Measurements from ENCODE around the gene PIP. TPM values are rescaled to one million over a fixed set of nuclear protein-coding genes. Genes with fewer than 3 reads are reported as not detected.
"Not testable (repeated sequence)": the region's sequence is repeated elsewhere in the genome, so short reads cannot be mapped to it uniquely, and the experiment has no call there.

PIP gene
- total and polyA plus RNA-seq, 4 donors, result not detected

DNA sequence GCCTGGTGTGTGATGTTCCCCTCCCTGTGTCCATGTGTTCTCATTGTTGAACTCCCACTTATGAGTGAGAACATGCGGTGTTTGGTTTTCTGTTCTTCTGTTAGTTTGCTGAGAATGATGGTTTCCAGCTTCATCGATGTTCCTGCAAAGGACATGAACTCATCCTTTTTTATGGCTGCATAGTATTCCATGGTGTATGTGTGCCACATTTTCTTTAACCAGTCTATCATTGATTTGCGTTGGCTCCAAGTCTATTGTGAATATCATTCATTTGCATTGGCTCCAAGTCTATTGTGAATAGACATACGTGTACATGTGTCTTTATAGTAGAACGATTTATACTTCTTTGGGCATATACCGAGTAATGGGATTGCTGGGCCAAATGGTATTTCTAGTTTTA, 18.8 kb downstream of the PIP start:
- H3K36me3 ChIP-seq (ENCODE audit: control insufficient read depth in 1 of 2, insufficient read depth in 2 of 2, low read length in 1 of 2); DNase-seq; intact Hi-C loops (cut with DNase I); H3K4me3 ChIP-seq (ENCODE audit: low read length in 2 of 2); ATAC-seq (ENCODE audit: low FRiP score); H3K27me3 ChIP-seq (ENCODE audit: control insufficient read depth in 1 of 2, insufficient read depth in 2 of 2, low read length in 1 of 2); H3K4me1 ChIP-seq (ENCODE audit: control insufficient read depth in 1 of 2, insufficient read depth in 2 of 2, low read length in 2 of 2); H3K9me3 ChIP-seq (ENCODE audit: control insufficient read depth, low read length); H3K27ac ChIP-seq (ENCODE audit: low read depth in 1 of 2, low read length in 2 of 2): not testable (repeated sequence)
- WGBS, 2 donors, result 95 to 96% methylated on average over 6 of the region's 6 CpGs

DNA sequence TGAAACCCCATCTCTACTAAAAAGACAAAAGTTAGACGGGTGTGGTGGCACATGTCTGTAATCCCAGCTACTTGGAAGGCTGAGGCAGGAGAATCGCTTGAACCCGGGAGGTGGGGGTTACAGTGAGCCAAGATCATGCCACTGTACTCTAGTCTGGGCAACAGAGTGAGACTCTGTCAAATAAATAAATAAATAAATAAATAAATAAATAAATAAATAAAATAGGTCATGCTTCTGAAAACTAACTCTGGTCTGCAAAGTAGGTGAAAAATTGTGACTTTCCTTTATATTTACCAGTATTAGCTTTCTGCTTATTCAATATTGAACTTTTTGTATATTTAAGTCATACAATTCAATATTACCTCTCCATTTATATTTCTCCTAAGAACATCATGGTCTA, 26.7 kb downstream of the PIP start:
- H3K4me3 ChIP-seq (ENCODE audit: low read length in 2 of 2); H3K27ac ChIP-seq (ENCODE audit: low read depth in 1 of 2, low read length in 2 of 2); H3K36me3 ChIP-seq (ENCODE audit: control insufficient read depth in 1 of 2, insufficient read depth in 2 of 2, low read length in 1 of 2); DNase-seq; H3K27me3 ChIP-seq (ENCODE audit: control insufficient read depth in 1 of 2, insufficient read depth in 2 of 2, low read length in 1 of 2); intact Hi-C loops (cut with DNase I); H3K9me3 ChIP-seq (ENCODE audit: control insufficient read depth, low read length); ATAC-seq (ENCODE audit: low FRiP score); H3K4me1 ChIP-seq (ENCODE audit: control insufficient read depth in 1 of 2, insufficient read depth in 2 of 2, low read length in 2 of 2): not testable (repeated sequence)
- WGBS, 2 donors, result 92 to 94% methylated on average over 3 of the region's 3 CpGs

DNA sequence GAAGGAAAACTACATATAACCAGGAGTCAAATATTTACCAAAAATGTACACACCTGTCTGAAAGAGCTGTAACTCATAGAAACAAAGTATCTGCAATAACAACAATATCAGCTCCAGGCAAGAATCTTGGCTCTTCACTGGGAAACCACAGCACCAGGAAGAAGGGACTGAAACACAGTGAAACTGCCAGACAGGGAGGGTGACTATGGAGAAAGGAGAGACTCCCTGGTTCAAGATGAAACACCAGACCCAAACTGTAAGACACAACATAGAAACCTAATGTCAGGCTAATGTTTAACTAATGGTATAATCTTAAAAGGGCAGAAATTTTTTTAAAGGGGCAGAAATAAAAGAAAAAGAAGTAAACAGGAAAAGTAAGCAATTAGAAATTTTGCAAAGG, 39.8 kb downstream of the PIP start:
- Histone ChIP-seq H3K4me1 (ENCODE audit: control insufficient read depth in 1 of 2, insufficient read depth in 2 of 2, low read length in 2 of 2) (no peaks in the 10 kb centered on the region), H3K9me3 (ENCODE audit: control insufficient read depth, low read length) (peaks cover 2% of the 10 kb centered on the region), H3K27ac (ENCODE audit: low read depth in 1 of 2, low read length in 2 of 2) (no peak overlapping the region), H3K36me3 (ENCODE audit: control insufficient read depth in 1 of 2, insufficient read depth in 2 of 2, low read length in 1 of 2) (no peaks in the 10 kb centered on the region), H3K4me3 (ENCODE audit: low read length in 2 of 2) (no peak overlapping the region), H3K27me3 (ENCODE audit: control insufficient read depth in 1 of 2, insufficient read depth in 2 of 2, low read length in 1 of 2) (no peaks in the 10 kb centered on the region)
- intact Hi-C loops (cut with DNase I), result no loop called here
- DNase-seq, result no peak
- no peak for ATAC-seq (ENCODE audit: low FRiP score)

DNA sequence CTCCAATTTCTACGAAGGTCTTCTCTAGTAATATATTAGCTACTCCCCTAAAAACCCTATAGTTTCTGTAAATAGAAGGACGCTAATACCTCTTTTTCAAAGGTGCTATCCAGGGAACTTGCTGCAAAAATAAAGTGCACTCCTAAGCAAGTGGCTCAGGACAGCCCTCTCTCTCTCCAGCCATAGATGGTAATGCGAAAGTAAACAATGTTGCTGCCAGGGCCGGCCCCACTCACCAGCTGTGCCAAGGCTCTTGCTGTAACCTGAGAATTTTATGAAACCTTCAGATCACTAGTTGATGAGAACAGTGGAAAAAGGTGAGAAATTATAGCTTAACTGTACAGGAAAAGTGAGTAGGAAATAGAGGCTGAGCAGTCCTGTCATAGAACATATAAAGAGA, 40.5 kb downstream of the PIP start:
- Histone ChIP-seq H3K9me3 (ENCODE audit: control insufficient read depth, low read length) (peaks cover 2% of the 10 kb centered on the region), H3K4me3 (ENCODE audit: low read length in 2 of 2) (no peak overlapping the region), H3K27ac (ENCODE audit: low read depth in 1 of 2, low read length in 2 of 2) (no peak overlapping the region), H3K27me3 (ENCODE audit: control insufficient read depth in 1 of 2, insufficient read depth in 2 of 2, low read length in 1 of 2) (no peaks in the 10 kb centered on the region), H3K36me3 (ENCODE audit: control insufficient read depth in 1 of 2, insufficient read depth in 2 of 2, low read length in 1 of 2) (no peaks in the 10 kb centered on the region), H3K4me1 (ENCODE audit: control insufficient read depth in 1 of 2, insufficient read depth in 2 of 2, low read length in 2 of 2) (no peaks in the 10 kb centered on the region)
- WGBS, 2 donors, result 18 to 24% methylated on average over 4 of the region's 4 CpGs
- intact Hi-C loops (cut with DNase I), result no loop called here
- peak in 1 of 2 donors; percentile 73 for DNase-seq
- no peak for ATAC-seq (ENCODE audit: low FRiP score)

DNA sequence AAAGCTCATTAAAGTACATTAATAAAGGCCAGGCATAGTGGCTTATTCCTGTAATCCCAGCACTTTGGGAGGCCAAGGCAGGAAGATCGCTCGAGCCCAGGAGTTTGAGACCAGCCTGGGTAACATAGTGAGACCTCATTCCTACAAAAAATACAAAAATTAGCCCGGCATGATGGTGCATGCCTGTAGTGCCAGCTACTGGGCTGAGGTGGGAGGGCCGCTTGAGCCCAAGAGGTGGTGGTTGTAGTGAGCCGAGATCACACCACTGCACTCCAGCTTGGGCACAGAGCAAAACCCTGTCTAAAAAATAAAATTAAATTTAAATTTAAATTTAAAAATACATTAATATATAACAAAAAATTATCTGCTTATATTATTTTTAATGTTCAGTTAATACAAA, 44.3 kb downstream of the PIP start:
- Histone ChIP-seq H3K27ac (ENCODE audit: low read depth in 1 of 2, low read length in 2 of 2) (no peak overlapping the region), H3K36me3 (ENCODE audit: control insufficient read depth in 1 of 2, insufficient read depth in 2 of 2, low read length in 1 of 2) (no peaks in the 10 kb centered on the region), H3K27me3 (ENCODE audit: control insufficient read depth in 1 of 2, insufficient read depth in 2 of 2, low read length in 1 of 2) (no peaks in the 10 kb centered on the region), H3K9me3 (ENCODE audit: control insufficient read depth, low read length) (peaks cover 2% of the 10 kb centered on the region), H3K4me1 (ENCODE audit: control insufficient read depth in 1 of 2, insufficient read depth in 2 of 2, low read length in 2 of 2) (no peaks in the 10 kb centered on the region), H3K4me3 (ENCODE audit: low read length in 2 of 2) (no peak overlapping the region)
- no peak for DNase-seq
- no peak for ATAC-seq (ENCODE audit: low FRiP score)
- intact Hi-C loops (cut with DNase I), result no loop called here
- 91 to 94% methylated on average over 5 of the region's 5 CpGs for WGBS, 2 donors

DNA sequence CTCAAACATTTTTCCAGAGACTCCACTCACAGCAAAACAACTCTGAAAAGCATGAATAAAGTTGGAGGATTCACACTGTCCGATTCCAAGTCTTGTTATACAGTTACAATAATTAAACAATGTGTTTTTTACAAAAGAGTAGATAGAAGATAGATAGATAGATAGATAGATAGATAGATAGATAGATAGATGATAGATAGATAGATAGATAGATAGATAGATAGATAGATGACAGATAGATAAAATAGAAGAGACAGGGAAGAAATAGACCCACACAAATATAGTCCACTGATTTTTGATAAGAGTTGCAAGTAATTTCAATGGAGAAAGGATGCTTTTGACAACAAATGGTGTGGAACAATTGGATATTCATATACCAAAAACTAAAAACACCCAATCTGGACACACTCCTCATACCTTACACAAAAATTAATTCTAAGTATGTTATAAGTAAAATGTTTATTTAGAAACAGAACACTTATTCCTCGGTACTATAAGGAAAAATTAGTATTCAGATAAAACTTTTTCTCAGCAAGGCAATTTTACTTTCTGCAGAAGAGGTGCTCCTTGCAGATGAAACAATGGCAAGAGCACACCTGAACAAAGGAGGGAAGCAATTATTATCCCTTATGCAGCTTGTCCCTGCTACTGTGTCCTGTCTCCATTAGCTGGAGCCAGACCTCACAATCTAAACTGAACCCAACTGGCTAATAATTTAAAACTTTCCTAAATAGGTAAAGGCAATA, 45.7 kb downstream of the PIP start:
- WGBS, 2 donors, result 80 to 88% methylated on average over 2 of the region's 2 CpGs
- Histone ChIP-seq H3K27ac (ENCODE audit: low read depth in 1 of 2, low read length in 2 of 2) (no peak overlapping the region), H3K4me1 (ENCODE audit: control insufficient read depth in 1 of 2, insufficient read depth in 2 of 2, low read length in 2 of 2) (no peaks in the 10 kb centered on the region), H3K4me3 (ENCODE audit: low read length in 2 of 2) (no peak overlapping the region), H3K9me3 (ENCODE audit: control insufficient read depth, low read length) (peaks cover 2% of the 10 kb centered on the region), H3K36me3 (ENCODE audit: control insufficient read depth in 1 of 2, insufficient read depth in 2 of 2, low read length in 1 of 2) (no peaks in the 10 kb centered on the region), H3K27me3 (ENCODE audit: control insufficient read depth in 1 of 2, insufficient read depth in 2 of 2, low read length in 1 of 2) (no peaks in the 10 kb centered on the region)
- no peak for DNase-seq
- ATAC-seq (ENCODE audit: low FRiP score), result no peak
- intact Hi-C loops (cut with DNase I), result no loop called here

DNA sequence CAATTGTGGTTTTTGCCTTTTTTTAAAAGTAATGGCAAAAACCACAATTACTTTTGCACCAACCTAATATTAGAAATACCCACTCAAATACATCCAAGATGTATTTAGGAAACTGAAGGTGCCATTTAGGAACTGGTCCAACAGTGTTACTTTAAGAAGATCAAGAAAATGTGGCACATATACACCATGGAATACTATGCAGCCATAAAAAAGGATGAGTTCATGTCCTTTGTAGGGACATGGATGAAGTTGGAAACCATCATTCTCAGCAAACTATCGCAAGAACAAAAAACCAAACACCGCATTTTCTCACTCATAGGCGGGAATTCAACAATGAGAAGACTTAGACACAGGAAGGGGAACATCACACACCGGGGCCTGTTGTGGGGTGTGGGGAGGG, 48.9 kb downstream of the PIP start:
- H3K27me3 ChIP-seq (ENCODE audit: control insufficient read depth in 1 of 2, insufficient read depth in 2 of 2, low read length in 1 of 2); H3K4me3 ChIP-seq (ENCODE audit: low read length in 2 of 2); H3K27ac ChIP-seq (ENCODE audit: low read depth in 1 of 2, low read length in 2 of 2); DNase-seq; H3K4me1 ChIP-seq (ENCODE audit: control insufficient read depth in 1 of 2, insufficient read depth in 2 of 2, low read length in 2 of 2); ATAC-seq (ENCODE audit: low FRiP score); intact Hi-C loops (cut with DNase I); H3K36me3 ChIP-seq (ENCODE audit: control insufficient read depth in 1 of 2, insufficient read depth in 2 of 2, low read length in 1 of 2); H3K9me3 ChIP-seq (ENCODE audit: control insufficient read depth, low read length): not testable (repeated sequence)
- 83 to 98% methylated on average over 4 of the region's 4 CpGs for WGBS, 2 donors

DNA sequence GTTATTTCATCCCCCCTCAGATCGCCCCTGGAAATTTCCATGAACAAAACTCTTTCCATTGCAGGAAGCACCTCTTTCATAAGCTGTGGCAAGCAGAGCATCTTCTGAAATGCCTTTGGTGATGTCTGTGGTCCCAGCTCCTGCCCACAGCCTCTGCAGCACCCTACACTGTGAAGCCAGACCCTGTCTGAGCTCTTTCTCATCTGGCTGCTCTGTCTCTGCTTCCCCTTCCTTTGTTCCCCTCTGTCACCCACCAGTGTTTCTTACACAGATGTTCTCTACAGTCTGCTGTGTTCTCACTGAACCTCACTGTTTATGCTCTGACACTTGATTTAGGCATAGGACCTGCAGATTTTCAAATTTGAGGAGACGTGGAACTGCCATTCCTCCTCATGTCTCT, 49.5 kb downstream of the PIP start:
- H3K4me3 ChIP-seq (ENCODE audit: low read length in 2 of 2), result no peak overlapping the region
- H3K4me1 ChIP-seq (ENCODE audit: control insufficient read depth in 1 of 2, insufficient read depth in 2 of 2, low read length in 2 of 2), result no peaks in the 10 kb centered on the region
- no peak for ATAC-seq (ENCODE audit: low FRiP score)
- H3K27ac ChIP-seq (ENCODE audit: low read depth in 1 of 2, low read length in 2 of 2), result no peak overlapping the region
- H3K36me3 ChIP-seq (ENCODE audit: control insufficient read depth in 1 of 2, insufficient read depth in 2 of 2, low read length in 1 of 2), result no peaks in the 10 kb centered on the region
- H3K9me3 ChIP-seq (ENCODE audit: control insufficient read depth, low read length), result no peaks in the 10 kb centered on the region
- WGBS, 2 donors, result 81 to 84% methylated on average over 2 of the region's 2 CpGs
- DNase-seq, result no peak
- intact Hi-C loops (cut with DNase I), result no loop called here
- no peaks in the 10 kb centered on the region for H3K27me3 ChIP-seq (ENCODE audit: control insufficient read depth in 1 of 2, insufficient read depth in 2 of 2, low read length in 1 of 2)

DNA sequence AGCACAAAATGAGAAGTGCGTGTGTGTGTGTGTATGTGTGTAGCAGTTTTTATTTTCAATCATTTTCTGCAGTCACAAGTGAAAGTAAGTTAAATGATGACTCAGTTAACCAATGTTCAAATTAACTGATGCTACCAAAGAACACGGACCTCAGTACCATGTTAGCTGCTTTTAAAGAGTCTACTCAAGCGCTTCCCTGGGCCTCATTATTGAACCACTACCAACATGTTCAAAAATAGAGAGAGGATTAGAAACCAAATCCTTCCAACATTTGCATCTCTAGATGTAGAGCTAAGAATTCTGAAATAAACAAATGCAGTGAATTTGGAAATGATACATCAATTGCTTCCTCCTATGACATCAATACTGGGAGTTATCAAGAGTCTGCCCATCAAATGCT, 51.1 kb downstream of the PIP start, which contains the start of gene TAS2R39:
Gene TAS2R39, plus strand, starts transcription at position 396 of the 400 bp plus-strand sequence. Its CDS starts 0 bp downstream, at position 396.
- H3K27ac ChIP-seq (ENCODE audit: low read depth in 1 of 2, low read length in 2 of 2), result no peak within 1 kb of the TSS
- H3K4me1 ChIP-seq (ENCODE audit: control insufficient read depth in 1 of 2, insufficient read depth in 2 of 2, low read length in 2 of 2), result no peaks in the 10 kb centered on the region
- DNase-seq, result no peak
- H3K27me3 ChIP-seq (ENCODE audit: control insufficient read depth in 1 of 2, insufficient read depth in 2 of 2, low read length in 1 of 2), result no peaks in the 10 kb centered on the region
- WGBS, 2 donors, result 87 to 91% methylated on average over 3 of the region's 3 CpGs
- no peak for ATAC-seq (ENCODE audit: low FRiP score)
- intact Hi-C loops (cut with DNase I), result no loop called here
- H3K36me3 ChIP-seq (ENCODE audit: control insufficient read depth in 1 of 2, insufficient read depth in 2 of 2, low read length in 1 of 2), result no peaks in the 10 kb centered on the region
- no peaks in the 10 kb centered on the region for H3K9me3 ChIP-seq (ENCODE audit: control insufficient read depth, low read length)
- no peak within 1 kb of the TSS for H3K4me3 ChIP-seq (ENCODE audit: low read length in 2 of 2)
